EH (cell line): ENCODE data around the gene COA3.

Experiments used
- DNase-seq: peaks from one replicate; pipeline ENCODE4 v3.0.0-alpha.2; 2015; ENCODE audit warnings: low read depth

The COA3 gene

GRCh38 chr17:42798383-42799380 lies at the start of gene COA3, which contains the start of gene CNTD1:
COA3 (minus strand) TSS chr17:42798704; CDS start chr17:42798681, 23 bp downstream.
CNTD1 (plus strand) TSS chr17:42798861; CDS start chr17:42799068, 207 bp downstream.
- peak; percentile 88 for DNase-seq

- no peak for DNase-seq
Measured at GRCh38 chr17:42848093-42848492, 49.6 kb upstream of the COA3 start.

- peak; percentile 30 for DNase-seq
Measured at GRCh38 chr17:42846594-42847280, 48.2 kb upstream of the COA3 start.

- no peak for DNase-seq
Measured at GRCh38 chr17:42845918-42846593, 47.6 kb upstream of the COA3 start.

GRCh38 chr17:42845556-42845917 lies 47.0 kb upstream of the COA3 start:
- DNase-seq, result no peak

- no peak for DNase-seq
Measured at GRCh38 chr17:42844761-42845555, 46.5 kb upstream of the COA3 start.

- DNase-seq, result no peak
Measured at GRCh38 chr17:42844271-42844670, 45.8 kb upstream of the COA3 start, which contains the start of gene AOC2. AOC2 (plus strand) TSS chr17:42844580; CDS start chr17:42844627, 47 bp downstream.

- peak; percentile 72 for DNase-seq
Measured at GRCh38 chr17:42843358-42843934, 44.9 kb upstream of the COA3 start.

GRCh38 chr17:42841975-42842685 lies 43.6 kb upstream of the COA3 start:
- DNase-seq, result no peak

- DNase-seq, result no peak
Measured at GRCh38 chr17:42835732-42836131, 37.2 kb upstream of the COA3 start.

- DNase-seq, result no peak
Measured at GRCh38 chr17:42833767-42834422, 35.4 kb upstream of the COA3 start.

- DNase-seq, result peak; percentile 87
Measured at GRCh38 chr17:42832934-42833766, 34.6 kb upstream of the COA3 start, which contains the start of gene PSME3. PSME3 (plus strand) TSS chr17:42833397; CDS start chr17:42833632, 235 bp downstream.

GRCh38 chr17:42832213-42832933 lies 33.9 kb upstream of the COA3 start:
- DNase-seq, result no peak

GRCh38 chr17:42830971-42831370 lies 32.5 kb upstream of the COA3 start:
- DNase-seq, result no peak

- DNase-seq, result no peak
Measured at GRCh38 chr17:42827472-42827871, 29.0 kb upstream of the COA3 start.

GRCh38 chr17:42821176-42821575 lies 22.7 kb upstream of the COA3 start:
- no peak for DNase-seq

- peak; percentile 63 for DNase-seq
Measured at GRCh38 chr17:42819939-42820535, 21.5 kb upstream of the COA3 start.

GRCh38 chr17:42818379-42818778 lies 19.9 kb upstream of the COA3 start:
- no peak for DNase-seq
